GM19328 (cell line): ENCODE measurements around the gene FMNL2.

Experiments used
- ATAC-seq: cut with Tn5 transposase; IDR thresholded peaks from one replicate; pipeline ENCODE4 v1.9.1; 2021; ENCODE audit warnings: mild to moderate bottlenecking, moderate library complexity; ENCODE audit not compliant: unreplicated experiment

The FMNL2 gene

DNA sequence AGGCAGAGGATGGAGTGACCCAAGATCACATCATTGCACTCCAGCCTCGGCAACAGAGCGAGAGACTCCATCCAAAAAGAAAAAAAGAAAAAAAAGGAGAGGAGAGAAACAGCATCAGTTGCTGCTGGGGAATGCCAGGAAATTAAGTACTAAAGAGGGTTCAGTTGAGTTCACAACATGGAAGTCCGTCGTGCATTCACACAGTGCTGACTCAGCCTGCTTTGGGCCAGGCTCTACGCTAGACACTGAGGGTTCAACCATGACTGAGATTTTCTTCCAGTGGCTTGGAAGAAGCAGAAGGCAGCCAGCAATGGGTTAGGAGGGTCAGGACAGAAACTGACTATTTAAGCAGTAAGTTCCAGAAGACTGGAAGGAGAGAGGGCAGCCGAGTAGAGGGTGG lies 108.8 kb downstream of the FMNL2 start:
- no peak for ATAC-seq

- ATAC-seq: no peak
These were observed 109.5 kb downstream of the FMNL2 start for GRCh38 chr2:152444448-152444847.

DNA sequence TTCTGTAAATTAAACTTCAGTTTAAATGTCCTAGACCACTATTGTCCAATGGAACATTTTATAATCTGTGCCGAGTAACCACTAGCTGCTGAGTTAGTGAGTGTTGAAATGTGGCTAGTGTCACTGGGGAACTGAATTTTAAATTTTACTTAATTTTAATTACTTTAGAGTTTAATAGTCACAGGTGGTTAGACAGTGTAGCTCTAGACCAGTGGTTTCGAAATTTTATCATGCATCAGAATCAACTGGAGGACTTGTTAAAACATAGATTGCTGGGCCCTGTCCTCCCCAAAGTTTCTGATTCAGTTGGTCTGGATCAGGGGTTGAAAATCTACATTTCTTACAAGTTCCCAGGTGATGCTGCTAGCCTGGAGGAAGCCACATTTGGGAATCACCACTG lies 110.4 kb downstream of the FMNL2 start:
- ATAC-seq: no peak

DNA sequence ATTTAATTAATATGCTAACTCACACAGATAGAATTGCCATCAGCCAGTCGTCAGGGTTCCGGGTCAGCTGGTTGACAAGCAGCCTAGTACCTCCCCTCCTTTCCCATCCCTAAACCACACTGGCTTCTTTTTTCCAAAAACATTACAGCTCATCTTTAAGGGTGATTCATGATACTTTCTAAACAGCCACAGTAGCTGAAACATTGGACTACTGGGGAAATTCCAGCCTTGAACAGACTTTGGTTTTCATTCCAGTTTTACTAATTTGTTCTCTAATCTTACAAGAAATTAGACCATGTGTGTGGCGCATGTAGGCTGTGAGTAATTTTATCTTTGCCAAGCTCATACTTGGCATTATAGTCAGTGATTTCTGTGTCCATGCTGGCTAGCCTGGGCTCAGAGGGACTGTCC lies 110.8 kb downstream of the FMNL2 start:
- ATAC-seq: no peak

- no peak for ATAC-seq
These were observed 111.2 kb downstream of the FMNL2 start for GRCh38 chr2:152446213-152446612.

DNA sequence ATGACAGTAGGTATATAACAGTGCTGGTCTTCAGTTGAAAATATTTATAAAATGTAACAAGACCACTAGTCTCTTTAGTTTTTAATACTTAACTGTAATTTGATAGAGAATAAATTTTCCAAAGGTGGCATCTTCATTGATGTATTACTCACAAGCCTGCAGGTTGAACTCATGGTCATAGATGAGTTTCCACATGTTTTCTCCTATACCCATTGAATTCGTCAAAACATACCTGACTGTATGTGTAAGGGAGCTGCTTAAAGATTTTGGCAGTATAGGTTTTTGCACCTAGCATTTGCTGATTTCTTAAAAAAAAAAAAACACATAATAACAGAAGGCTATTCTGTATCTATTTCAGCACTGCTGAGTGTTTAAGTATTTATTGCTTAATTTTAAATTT lies 112.9 kb downstream of the FMNL2 start:
- no peak for ATAC-seq

DNA sequence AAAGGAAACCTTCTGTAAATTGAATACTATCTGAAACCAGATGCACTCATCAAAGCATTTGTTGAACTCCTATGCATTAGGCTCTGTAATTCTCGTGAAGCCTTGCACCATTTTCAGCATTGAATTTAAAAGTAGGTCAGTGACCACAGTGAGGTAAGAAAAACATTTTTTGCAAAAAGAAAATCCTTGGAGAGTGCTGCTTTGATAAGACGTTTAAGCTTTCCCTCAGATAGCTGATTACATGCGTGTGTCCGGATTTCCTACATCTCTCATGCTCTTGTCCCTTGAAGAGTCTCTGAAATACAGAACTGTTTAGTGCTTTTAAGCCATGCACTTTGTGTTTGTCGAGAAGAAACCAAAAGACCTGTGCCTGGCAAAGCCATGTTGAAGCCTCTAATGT lies 113.6 kb downstream of the FMNL2 start:
- no peak for ATAC-seq

DNA sequence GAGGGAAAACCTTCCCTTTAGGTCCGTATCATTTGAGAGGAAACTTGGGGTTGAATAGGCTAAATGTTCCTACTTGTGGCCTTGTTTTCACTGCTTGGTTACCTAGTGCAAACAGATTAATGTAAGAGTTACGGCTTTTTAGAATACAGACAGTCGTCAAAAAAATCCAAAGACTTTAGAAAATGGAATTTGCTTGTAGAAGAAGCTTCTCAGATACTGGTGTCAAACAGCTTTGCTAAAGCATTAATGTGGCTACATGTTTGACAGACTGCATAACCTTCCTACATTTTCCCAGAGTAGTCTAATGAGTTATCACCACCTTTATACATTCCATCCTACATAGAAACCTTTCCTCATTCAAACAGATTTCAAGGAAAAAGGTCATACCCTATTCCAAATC lies 114.6 kb downstream of the FMNL2 start:
- ATAC-seq: no peak

DNA sequence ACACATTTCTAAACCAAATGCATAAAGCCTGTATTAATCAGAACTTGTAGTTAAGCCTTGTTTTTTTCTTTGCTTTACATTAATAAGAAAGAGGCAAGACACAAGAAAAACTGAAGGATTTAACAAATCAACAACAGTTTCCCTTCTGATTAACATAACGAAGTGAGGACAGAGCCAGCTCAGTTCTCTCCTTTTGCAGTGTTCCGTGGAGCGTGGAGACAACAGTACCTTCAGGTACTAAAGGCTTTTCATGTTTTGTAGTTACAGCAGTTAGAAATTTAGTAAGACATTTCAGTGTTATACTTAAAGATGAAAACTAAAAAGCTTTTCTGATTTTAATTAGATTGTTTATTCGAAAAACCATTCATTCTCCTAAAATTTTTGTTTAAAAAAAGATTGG lies 115.2 kb downstream of the FMNL2 start:
- no peak for ATAC-seq

- no peak for ATAC-seq
These were observed 117.4 kb downstream of the FMNL2 start for GRCh38 chr2:152452256-152452973.

- ATAC-seq: no peak
These were observed 118.3 kb downstream of the FMNL2 start for GRCh38 chr2:152453129-152453911.

DNA sequence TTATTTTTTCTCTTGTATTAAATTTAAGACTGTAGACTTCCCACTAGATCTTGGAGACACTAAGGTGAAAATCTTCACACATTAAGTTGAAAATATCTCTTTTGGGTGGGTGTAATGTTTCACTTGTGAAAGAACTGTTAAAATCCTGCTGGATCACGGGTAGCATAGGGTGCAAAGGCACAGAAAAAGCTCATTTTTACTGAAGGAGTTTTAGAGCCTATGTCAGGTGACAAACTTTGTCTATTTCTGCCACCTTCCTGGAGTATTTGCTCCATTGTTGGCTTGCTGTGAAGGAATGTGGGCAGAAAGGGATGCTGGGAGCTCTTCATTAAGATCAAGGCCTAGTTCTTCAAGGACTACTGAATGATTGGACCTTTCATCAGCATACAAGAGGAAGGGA lies 119.4 kb downstream of the FMNL2 start:
- no peak for ATAC-seq

DNA sequence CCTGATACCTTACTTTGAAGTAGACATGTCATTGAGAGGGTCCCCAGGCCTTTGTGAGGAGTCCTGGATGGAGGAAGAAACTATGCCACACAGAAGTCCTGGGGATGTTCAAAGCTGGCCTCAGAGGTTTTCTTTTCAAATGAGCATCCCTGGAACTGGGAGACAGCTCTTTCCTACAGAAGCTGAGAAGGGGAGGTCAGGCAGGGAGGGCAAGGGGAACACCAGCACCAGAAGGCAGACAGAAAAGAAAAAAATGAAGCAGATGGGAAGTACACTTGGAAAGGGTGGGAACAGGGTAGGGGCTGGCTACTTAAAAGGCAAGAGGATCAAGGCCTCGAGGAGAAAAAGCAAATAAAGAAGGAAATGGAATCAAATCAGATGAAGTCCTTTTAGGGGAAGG lies 120.0 kb downstream of the FMNL2 start:
- ATAC-seq: no peak

- no peak for ATAC-seq
These were observed 120.8 kb downstream of the FMNL2 start for GRCh38 chr2:152455738-152456137.

DNA sequence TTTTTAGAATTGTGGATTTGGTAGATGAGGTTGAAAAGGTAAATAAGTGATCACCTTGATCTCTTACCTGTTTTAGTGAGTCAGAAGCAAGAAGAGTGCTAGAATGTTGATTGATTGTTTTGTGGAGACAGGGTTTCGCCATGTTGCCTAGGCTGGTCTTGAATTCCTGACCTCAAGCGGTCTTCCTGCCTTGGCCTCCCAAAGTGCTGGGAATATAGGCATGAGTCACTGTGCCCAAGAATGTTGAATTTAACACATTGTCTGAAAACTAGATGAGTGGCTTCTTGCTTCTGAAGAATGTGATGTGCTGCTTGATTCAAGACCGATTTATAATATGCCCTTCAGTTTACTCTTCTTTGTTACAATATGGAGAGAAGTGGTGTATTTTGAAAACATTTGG lies 121.3 kb downstream of the FMNL2 start:
- ATAC-seq: no peak

GRCh38 chr2:152458441-152458940 lies 123.5 kb downstream of the FMNL2 start:
- no peak for ATAC-seq

DNA sequence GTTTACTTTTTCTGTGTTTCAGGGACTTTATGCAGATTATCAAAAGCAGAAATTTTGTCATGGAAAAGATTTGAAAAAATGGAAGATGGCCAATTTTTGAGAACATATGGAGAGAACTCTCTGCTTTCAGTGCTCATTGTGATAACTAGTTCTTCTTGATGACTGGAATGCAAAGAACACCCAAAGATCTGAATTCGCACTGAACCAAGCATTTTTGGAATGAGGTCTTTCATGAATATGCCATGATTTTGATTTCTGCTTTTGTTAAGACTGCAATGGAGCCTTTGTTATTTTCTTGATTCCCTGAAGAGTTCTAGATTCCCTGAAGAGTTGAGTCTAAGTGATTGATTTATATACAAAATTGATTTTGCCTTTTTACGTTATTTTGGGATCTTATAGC lies 124.1 kb downstream of the FMNL2 start:
- ATAC-seq: no peak

DNA sequence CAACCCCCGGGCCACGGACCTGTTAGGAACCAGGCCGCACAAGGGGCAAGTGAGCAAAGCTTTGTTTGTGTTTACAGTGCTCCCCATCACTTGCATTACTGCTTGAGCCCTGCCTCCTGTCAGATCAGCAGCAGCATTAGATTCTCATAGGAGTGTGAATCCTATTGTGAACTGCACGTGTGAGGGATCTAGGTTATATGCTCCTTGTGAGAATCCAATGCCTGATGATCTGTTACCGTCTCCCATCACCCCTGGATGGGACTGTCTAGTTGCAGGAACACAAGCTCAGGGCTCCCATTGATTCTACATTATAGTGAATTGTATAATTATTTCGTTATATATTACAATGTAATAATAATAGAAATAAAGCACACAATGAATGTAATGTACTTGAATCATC lies 125.6 kb downstream of the FMNL2 start:
- no peak for ATAC-seq

DNA sequence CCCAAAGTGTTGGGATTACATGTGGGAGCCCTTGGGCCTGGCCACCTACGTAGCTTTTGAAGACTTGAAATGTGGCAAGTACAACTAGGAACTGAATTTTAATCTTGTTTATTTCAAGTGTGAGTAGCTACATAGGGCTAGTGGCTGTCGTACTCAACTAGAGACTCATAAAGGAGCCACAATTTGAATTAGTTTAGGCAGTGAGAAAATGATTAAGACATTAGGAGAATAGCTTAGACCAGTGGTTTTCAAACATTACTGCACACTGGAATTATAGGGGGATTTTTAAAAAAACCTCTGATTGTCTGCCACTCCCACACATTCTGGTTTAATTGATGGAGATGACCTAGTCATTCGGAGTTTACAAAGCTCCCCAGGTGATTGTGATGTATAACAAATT lies 127.1 kb downstream of the FMNL2 start:
- no peak for ATAC-seq

- ATAC-seq: no peak
These were observed 127.8 kb downstream of the FMNL2 start for GRCh38 chr2:152462779-152463178.

DNA sequence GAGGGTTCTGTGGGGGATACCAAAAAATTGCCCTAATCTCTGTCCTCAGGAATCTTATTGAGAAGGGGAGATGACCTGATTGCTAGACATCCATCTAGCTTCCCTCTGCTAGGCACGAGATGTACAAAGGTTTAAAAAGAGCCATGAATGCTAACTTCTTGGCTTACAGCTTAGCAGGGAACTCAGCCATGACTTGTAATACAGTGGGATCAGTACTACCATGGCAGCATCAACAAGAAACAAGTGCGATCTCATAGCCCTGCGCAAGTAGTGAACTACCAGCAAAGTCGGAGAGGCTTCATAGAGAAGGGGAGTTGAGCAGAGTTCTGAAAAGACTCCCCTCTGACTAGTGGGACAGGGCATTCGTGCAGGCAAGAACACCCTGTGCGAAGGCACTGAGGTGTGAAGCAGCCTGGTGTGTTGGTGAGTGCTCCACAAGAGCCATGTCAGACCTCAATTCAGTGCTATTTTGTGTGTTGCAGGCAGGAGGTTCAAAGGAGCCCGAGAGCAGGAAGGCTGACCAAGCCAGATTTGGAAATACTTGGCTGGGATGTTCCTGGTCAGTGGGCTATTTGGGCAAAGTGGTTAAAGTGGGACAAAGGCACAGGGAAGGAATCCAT lies 130.0 kb downstream of the FMNL2 start:
- ATAC-seq: no peak

- no peak for ATAC-seq
These were observed 130.6 kb downstream of the FMNL2 start for GRCh38 chr2:152465541-152465940.
